Tibial nerve (tissue), 4 donors: ENCODE results near the gene GPC6.

Experiments
- CTCF ChIP-seq, 5 experiments: fragments of 200-600 bp in 3 of 5; fragments of 450-650 bp in 2 of 5; sonication (generic) in 3 of 5; IDR thresholded peaks; one replicate each; pipeline ENCODE4 v1.5.1; 2016 to 2019; ENCODE audit warnings: antibody characterized with exemption in 5 of 5, mild to moderate bottlenecking in 3 of 5, moderate library complexity in 2 of 5
- EP300 ChIP-seq, 2 donors: sonication (generic); formaldehyde crosslinking; IDR thresholded peaks; one replicate each; pipeline ENCODE4 v1.6.1; 2017; ENCODE audit warnings: antibody characterized with exemption in 2 of 2, mild to moderate bottlenecking in 1 of 2

- TF ChIP-seq CTCF (IDR thresholded peaks at IDR 0.05) (no peak), EP300 (IDR thresholded peaks at IDR 0.05) (no peak)
Measured at GRCh38 chr13:93672996-93673395, 446.4 kb downstream of the GPC6 start.
